ENCODE data around the gene TLX2.

GRCh38 chr2:74555610-74556103 lies 41.4 kb downstream of the TLX2 start:
- no peak for TF ChIP-seq CTCF (IDR thresholded peaks at IDR 0.05)
- no peak for TF ChIP-seq POLR2A (IDR thresholded peaks at IDR 0.05)
- TF ChIP-seq POLR2AphosphoS5 (IDR thresholded peaks at IDR 0.05), result no peak
- no peak for TF ChIP-seq EP300 (IDR thresholded peaks at IDR 0.05)
